Measurements from ENCODE around the gene DNMBP. TPM values are rescaled to one million over a fixed set of nuclear protein-coding genes. Genes with fewer than 3 reads are reported as not detected.
"Not testable (repeated sequence)": the region's sequence is repeated elsewhere in the genome, so short reads cannot be mapped to it uniquely, and the experiment has no call there.

Gene DNMBP
- total RNA-seq, 1 donor from 2014 or later: 47.5 TPM

GRCh38 chr10:99895867-99896266, 113.9 kb downstream of the DNMBP start:
- Mint-ChIP-seq H3K4me3 (ENCODE audit: low read depth) (no peak overlapping the region), H3K27ac (no peak overlapping the region), H3K9me3 (ENCODE audit: low read depth) (no peaks in the 10 kb centered on the region), H3K36me3 (ENCODE audit: insufficient read depth) (peaks cover 41% of the 10 kb centered on the region), H3K27me3 (no peaks in the 10 kb centered on the region), H3K4me1 (ENCODE audit: low read depth) (no peaks in the 10 kb centered on the region)
- DNase-seq (ENCODE audit: low spot score, unreplicated experiment): no peak
- TF ChIP-seq CTCF (IDR thresholded peaks at IDR 0.05; ENCODE audit: unreplicated experiment): no peak

DNA sequence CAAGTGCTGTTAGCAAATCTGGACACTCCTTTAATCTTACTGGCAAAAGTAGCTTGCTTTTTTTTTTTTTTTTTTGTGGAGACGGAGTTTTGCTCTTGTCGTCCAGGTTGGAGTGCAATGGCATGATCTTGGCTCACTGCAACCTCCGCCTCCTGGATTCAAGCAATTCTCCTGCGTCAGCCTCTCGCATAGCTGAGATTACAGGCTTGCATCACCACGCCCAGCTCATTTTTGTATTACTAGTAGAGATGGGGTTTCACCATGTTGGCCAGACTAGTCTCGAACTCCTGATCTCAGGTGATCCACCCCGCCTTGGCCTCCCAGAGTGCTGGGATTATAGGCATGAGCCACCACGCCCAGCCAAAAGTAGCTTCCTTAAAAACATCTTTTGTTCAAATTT, 114.7 kb downstream of the DNMBP start:
- H3K9me3 Mint-ChIP-seq (ENCODE audit: low read depth); H3K4me1 Mint-ChIP-seq (ENCODE audit: low read depth); DNase-seq (ENCODE audit: low spot score, unreplicated experiment); H3K27me3 Mint-ChIP-seq; H3K27ac Mint-ChIP-seq; H3K4me3 Mint-ChIP-seq (ENCODE audit: low read depth): not testable (repeated sequence)
- H3K36me3 Mint-ChIP-seq (ENCODE audit: insufficient read depth): peaks cover 48% of the 10 kb centered on the region

- TF ChIP-seq CTCF (IDR thresholded peaks at IDR 0.05; ENCODE audit: unreplicated experiment): no peak
- Mint-ChIP-seq H3K27me3 (no peaks in the 10 kb centered on the region), H3K36me3 (ENCODE audit: insufficient read depth) (peaks cover 50% of the 10 kb centered on the region)
Observed at GRCh38 chr10:99894613-99895012, 115.1 kb downstream of the DNMBP start.

DNA sequence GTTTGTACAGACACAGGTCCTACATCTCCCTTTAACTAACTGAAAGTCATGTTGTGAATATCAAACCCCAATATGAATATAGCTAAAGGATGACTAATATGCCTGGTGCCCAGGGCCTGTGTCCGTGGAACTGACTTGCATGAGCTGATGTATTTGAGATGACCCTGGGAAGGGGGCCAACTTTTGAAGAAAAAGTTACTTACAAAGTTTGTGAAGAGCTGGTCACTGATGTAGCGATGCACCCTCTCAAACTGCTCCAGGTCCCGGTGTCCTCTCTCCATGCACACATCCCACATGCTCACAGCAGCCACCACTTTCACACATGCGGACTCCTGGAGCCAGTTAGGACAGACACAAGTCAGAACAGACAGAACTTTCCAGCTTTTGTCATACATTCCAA, 121.1 kb downstream of the DNMBP start:
- Mint-ChIP-seq H3K27ac (no peak overlapping the region), H3K36me3 (ENCODE audit: insufficient read depth) (peaks cover 37% of the 10 kb centered on the region), H3K4me1 (ENCODE audit: low read depth) (no peaks in the 10 kb centered on the region), H3K9me3 (ENCODE audit: low read depth) (no peaks in the 10 kb centered on the region), H3K4me3 (ENCODE audit: low read depth) (no peak overlapping the region), H3K27me3 (no peaks in the 10 kb centered on the region)
- no peak for DNase-seq (ENCODE audit: low spot score, unreplicated experiment)
- no peak for TF ChIP-seq CTCF (IDR thresholded peaks at IDR 0.05; ENCODE audit: unreplicated experiment)

More at GRCh38 chr10:99894613-99895012, 115.1 kb downstream of the DNMBP start:
- H3K9me3 Mint-ChIP-seq (ENCODE audit: low read depth): no peaks in the 10 kb centered on the region
- no peaks in the 10 kb centered on the region for H3K4me1 Mint-ChIP-seq (ENCODE audit: low read depth)
- no peak overlapping the region for H3K4me3 Mint-ChIP-seq (ENCODE audit: low read depth)
- no peak for DNase-seq (ENCODE audit: low spot score, unreplicated experiment)
- H3K27ac Mint-ChIP-seq: no peak overlapping the region

GRCh38 chr10:99883523-99883922, 126.2 kb downstream of the DNMBP start:
- Mint-ChIP-seq H3K36me3 (ENCODE audit: insufficient read depth) (peaks cover 38% of the 10 kb centered on the region), H3K27ac (no peak overlapping the region), H3K4me3 (ENCODE audit: low read depth) (no peak overlapping the region), H3K4me1 (ENCODE audit: low read depth) (no peaks in the 10 kb centered on the region), H3K27me3 (no peaks in the 10 kb centered on the region), H3K9me3 (ENCODE audit: low read depth) (no peaks in the 10 kb centered on the region)
- TF ChIP-seq CTCF (IDR thresholded peaks at IDR 0.05; ENCODE audit: unreplicated experiment): no peak
- no peak for DNase-seq (ENCODE audit: low spot score, unreplicated experiment)

DNA sequence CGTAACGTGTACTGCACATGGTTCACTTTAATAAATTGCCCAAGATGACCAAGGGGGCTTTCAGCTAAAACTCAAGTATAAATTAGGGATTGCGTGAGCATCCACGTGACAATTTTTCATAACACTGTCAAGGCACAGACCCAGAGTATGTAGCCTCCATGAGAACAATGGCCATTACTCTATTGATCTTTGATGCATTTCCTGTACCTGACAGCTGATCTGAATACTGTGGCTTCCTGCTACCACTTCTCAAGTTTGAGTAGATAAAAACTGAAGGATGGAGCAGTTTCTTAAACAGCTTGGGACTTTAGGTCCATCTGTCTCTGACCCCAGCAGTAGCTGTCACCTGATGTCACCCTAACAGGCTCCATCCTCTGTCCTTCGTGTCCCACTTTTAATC, 128.4 kb downstream of the DNMBP start:
- H3K36me3 Mint-ChIP-seq (ENCODE audit: insufficient read depth): peaks cover 49% of the 10 kb centered on the region
- H3K4me3 Mint-ChIP-seq (ENCODE audit: low read depth): no peak overlapping the region
- no peak for DNase-seq (ENCODE audit: low spot score, unreplicated experiment)
- no peaks in the 10 kb centered on the region for H3K9me3 Mint-ChIP-seq (ENCODE audit: low read depth)
- no peak overlapping the region for H3K27ac Mint-ChIP-seq
- H3K4me1 Mint-ChIP-seq (ENCODE audit: low read depth): no peaks in the 10 kb centered on the region
- TF ChIP-seq CTCF (IDR thresholded peaks at IDR 0.05; ENCODE audit: unreplicated experiment): no peak
- H3K27me3 Mint-ChIP-seq: no peaks in the 10 kb centered on the region

Measured in progenitor cell of endocrine pancreas (in vitro differentiated cells).